GM12878 (cell line): Measurements from ENCODE around the gene CXCR6. TPM values are rescaled to one million over a fixed set of nuclear protein-coding genes. Genes with fewer than 3 reads are reported as not detected.

Source experiments
- ATAC-seq: fragments of 200-7000 bp; cut with Tn5 transposase; 3 replicates; pipeline ENCODE4 v1.9.1; 2020; ENCODE audit warnings: mild to moderate bottlenecking, moderate library complexity
- BruUV-seq: library from RNA; stranded (reverse); fragments of 400-500 nt; replicated peaks from 2 replicates; lab custom pipeline; 2021; lab: Mats Ljungman, UMichigan
- CTCF ChIA-PET: fragments of 300-600 bp; sonication (Branson Sonifier 250); formaldehyde crosslinking; extraction: SDS; loops from one replicate; lab custom pipeline; 2021; ENCODE audit warnings: inconsistent platforms; lab: Yijun Ruan, JAX
- POLR2A ChIA-PET: fragments of 350-600 bp; formaldehyde crosslinking; extraction: SDS; loops from one replicate; lab custom pipeline; 2021; ENCODE audit warnings: inconsistent platforms; lab: Charles Lee
- RAD21 ChIA-PET: fragments of 300-600 bp; sonication (Branson Sonifier 250); formaldehyde crosslinking; loops from one replicate; lab custom pipeline; 2023; ENCODE audit warnings: antibody characterized with exemption; ENCODE audit not compliant: unreplicated experiment; lab: Charles Lee
- SMC1A ChIA-PET: fragments of 300-600 bp; sonication (Branson Sonifier 250); formaldehyde crosslinking; loops from one replicate; lab custom pipeline; 2023; ENCODE audit not compliant: unreplicated experiment, uncharacterized antibody; lab: Charles Lee
- DNase-seq: peaks from one replicate; pipeline ENCODE4 v3.0.0-alpha.2; 2011; ENCODE audit warnings: low read depth, low spot score
- FAIRE-seq: peaks from 3 replicates; lab custom pipeline; 2011; peaks lifted over from hg19 to GRCh38; lab: Jason Lieb, UNC
- H2AFZ ChIP-seq: 2 replicates; pipeline ENCODE4 v1.6.0; 2011; ENCODE audit warnings: low read depth, low read length, control low read depth; ENCODE audit not compliant: control insufficient read depth
- H3K27ac ChIP-seq: 2 replicates; pipeline ENCODE4 v1.5.1; 2011; ENCODE audit warnings: control low read depth; ENCODE audit not compliant: control insufficient read depth, insufficient read depth
- H3K27me3 ChIP-seq, 2 experiments: replicated peaks in 1 of 2; 2 replicates each; pipeline versions ENCODE4 v1.6.0 to v1.6.1; 2011; ENCODE audit warnings: low read length in 1 of 2; ENCODE audit not compliant: control insufficient read depth in 2 of 2, insufficient read depth in 2 of 2
- H3K36me3 ChIP-seq, 2 experiments: 2 replicates each; pipeline ENCODE4 v1.5.1; 2011; ENCODE audit warnings: low read length in 1 of 2; ENCODE audit not compliant: control insufficient read depth in 2 of 2, insufficient read depth in 2 of 2
- H3K4me1 ChIP-seq: 2 replicates; pipeline ENCODE4 v1.6.1; 2011; ENCODE audit warnings: mild to moderate bottlenecking, low read length, moderate library complexity, mixed read lengths; ENCODE audit not compliant: control insufficient read depth, insufficient read depth
- H3K4me2 ChIP-seq: 2 replicates; pipeline ENCODE4 v1.6.0; 2011; ENCODE audit warnings: control low read depth; ENCODE audit not compliant: control insufficient read depth, insufficient read depth
- H3K4me3 ChIP-seq: fragments of 200-600 bp; sonication (generic); 2 replicates; pipeline ENCODE4 v1.5.1; 2016
- H3K79me2 ChIP-seq: 2 replicates; pipeline ENCODE4 v1.6.0; 2011; ENCODE audit warnings: low read length; ENCODE audit not compliant: control insufficient read depth, insufficient read depth
- H3K9ac ChIP-seq: 2 replicates; pipeline ENCODE4 v1.8.0; 2011; ENCODE audit warnings: low read length, control low read depth, mixed read lengths; ENCODE audit not compliant: control insufficient read depth, insufficient read depth
- H3K9me3 ChIP-seq: replicated peaks from 3 replicates; pipeline ENCODE4 v1.5.1; 2011; ENCODE audit warnings: mild to moderate bottlenecking, low read length; ENCODE audit not compliant: control insufficient read depth, insufficient read depth
- H4K20me1 ChIP-seq: 2 replicates; pipeline ENCODE4 v1.6.0; 2011; ENCODE audit not compliant: control insufficient read depth, insufficient read depth
- CHD4 ChIP-seq: fragments of 200-600 bp; sonication (generic); IDR thresholded peaks from 2 replicates; pipeline ENCODE4 v1.6.1; 2016; ENCODE audit warnings: mild to moderate bottlenecking
- EZH2 ChIP-seq: IDR thresholded peaks from 2 replicates; pipeline ENCODE4 v1.6.1; 2012; ENCODE audit warnings: low read depth, mild to moderate bottlenecking, control low read depth, inconsistent platforms, low read length, borderline replicate concordance; ENCODE audit not compliant: control insufficient read depth
- HDGF ChIP-seq: fragments of 450-650 bp; IDR thresholded peaks from 2 replicates; pipeline ENCODE4 v1.6.1; 2016; ENCODE audit warnings: antibody characterized with exemption
- IKZF1 ChIP-seq: fragments of 450-650 bp; conservative IDR thresholded peaks from 2 replicates; pipeline ENCODE4 v1.6.1; 2017; ENCODE audit warnings: antibody characterized with exemption, mild to moderate bottlenecking
- JUND ChIP-seq: IDR thresholded peaks from 2 replicates; pipeline ENCODE4 v1.6.1; 2012; ENCODE audit warnings: low read depth, mild to moderate bottlenecking, low read length, improper control_type of control experiment, moderate library complexity
- PML ChIP-seq: IDR thresholded peaks from 2 replicates; pipeline ENCODE4 v1.6.1; 2012; ENCODE audit warnings: low read length, inconsistent platforms
- POLR2A ChIP-seq: IDR thresholded peaks from 2 replicates; pipeline ENCODE4 v1.6.1; 2011; ENCODE audit warnings: low read depth, mild to moderate bottlenecking, low read length
- POLR2AphosphoS5 ChIP-seq: IDR thresholded peaks from 2 replicates; pipeline ENCODE4 v1.6.1; 2011; ENCODE audit warnings: mild to moderate bottlenecking, low read length, inconsistent platforms
- RCOR1 ChIP-seq: conservative IDR thresholded peaks from 2 replicates; pipeline ENCODE4 v1.6.1; 2012; ENCODE audit warnings: low read depth, low read length, improper control_type of control experiment
- SIN3A ChIP-seq: IDR thresholded peaks from 2 replicates; pipeline ENCODE4 v1.6.1; 2012; ENCODE audit warnings: low read depth, low read length, improper control_type of control experiment
- SREBF2 ChIP-seq: IDR thresholded peaks from 2 replicates; pipeline ENCODE4 v1.6.1; 2012; ENCODE audit warnings: mild to moderate bottlenecking, low read length
- STAT1 ChIP-seq: fragments of 450-650 bp; conservative IDR thresholded peaks from 2 replicates; pipeline ENCODE4 v1.6.1; 2014; ENCODE audit warnings: antibody characterized with exemption, mild to moderate bottlenecking
- ZBED1 ChIP-seq: IDR thresholded peaks from 2 replicates; pipeline ENCODE4 v1.6.1; 2016; ENCODE audit warnings: borderline replicate concordance
- WGBS: methylation state at CpG from one replicate; pipeline ENCODE4 v1.1.6; 2016; ENCODE audit warnings: low lambda C conversion rate; ENCODE audit not compliant: insufficient replicate concordance, insufficient coverage; ENCODE audit errors: missing lambda C conversion rate; 5-methylcytosine and 5-hydroxymethylcytosine counted together
- in situ Hi-C: fragments of 300-500 bp; cut with MboI; formaldehyde crosslinking; loops from 9 replicates; pipeline ENCODE4 v1.14.3; 2018; ENCODE audit warnings: mixed read lengths
- intact Hi-C: fragments of 100-400 bp; cut with micrococcal nuclease; formaldehyde crosslinking; loops from one replicate; pipeline ENCODE4 v1.14.2; 2022; ENCODE audit not compliant: unreplicated experiment
- polyA plus RNA-seq, 11 experiments: library from polyadenylated mRNA; depleted of rRNA in 4 of 11; unstranded in 6 of 11; stranded (reverse) in 5 of 11; fragments of >200 nt; fragmentation: Nextera tagmentation in 4 of 11; fragmentation: Illumina TruSeq in 1 of 11; extraction: Ambion mirVana in 4 of 11; extraction: Trizol in 1 of 11; gene quantifications; 1 replicate in 1 of 11; 2 replicates in 10 of 11; pipeline versions ENCODE4 v1.2.1 to v1.2.3, GENCODE V29; 2011 to 2016; ENCODE audit warnings: inconsistent platforms in 2 of 11, missing spikeins in 2 of 11, low read depth in 1 of 11
- total RNA-seq, 4 experiments: library from RNA; depleted of rRNA in 3 of 4; stranded (reverse); fragments of >200 nt in 3 of 4; fragmentation: Illumina TruSeq in 1 of 4; extraction: Trizol in 1 of 4; gene quantifications; 2 replicates each; pipeline versions ENCODE4 v1.2.1 to v1.2.3, GENCODE V29; 2013 to 2021
- TF ChIP-seq, protein P1 (sequence below): fragments of 450-650 bp; IDR thresholded peaks from 2 replicates; pipeline ENCODE4 v1.6.1; 2016; ENCODE audit warnings: mild to moderate bottlenecking
- TF ChIP-seq, protein P2 (sequence below), 3 experiments: IDR thresholded peaks in 2 of 3; conservative IDR thresholded peaks in 1 of 3; 2 replicates each; pipeline ENCODE4 v1.5.1; 2011; ENCODE audit warnings: low read depth in 3 of 3, low read length in 3 of 3, mild to moderate bottlenecking in 3 of 3, control low read depth in 2 of 3, moderate library complexity in 2 of 3, inconsistent platforms in 1 of 3, mixed read lengths in 1 of 3; ENCODE audit not compliant: control insufficient read depth in 2 of 3, insufficient read depth in 1 of 3; ENCODE audit errors: extremely low read depth in 1 of 3
- TF ChIP-seq, protein P3 (sequence below): fragments of 450-650 bp; IDR thresholded peaks from 2 replicates; pipeline ENCODE4 v1.6.1; 2017; ENCODE audit warnings: antibody characterized with exemption, mild to moderate bottlenecking, moderate library complexity
- TF ChIP-seq, protein P4 (sequence below): IDR thresholded peaks from 2 replicates; pipeline ENCODE4 v1.6.1; 2012; ENCODE audit warnings: low read length, inconsistent platforms

The CXCR6 gene
- total and polyA plus RNA-seq, 10 of the 15 experiments (the other 5 are each of a cell fraction or from before 2014, with no cell fraction given), result 0.04 to 0.20 (median 0.12) TPM; not detected in 5

- Histone ChIP-seq H3K9ac (no peak overlapping the region), H3K4me1 (peaks cover 29% of the 10 kb centered on the region), H3K9me3 (no peaks in the 10 kb centered on the region; the same call in 2 of the 3 replicates), H3K27me3 (no peaks in the 10 kb centered on the region; a peak in 1 of 4 replicates), H3K4me2 (no peak overlapping the region), H3K36me3 (peaks cover 0 to 6% of the 10 kb centered on the region in 2 experiments; a peak in 2 of 4 replicates), H3K27ac (no peak overlapping the region), H3K79me2 (no peaks in the 10 kb centered on the region), H3K4me3 (no peak overlapping the region), H2AFZ (no peak overlapping the region), H4K20me1 (no peaks in the 10 kb centered on the region)
- ATAC-seq (no peak), DNase-seq (no peak), FAIRE-seq (no peak)
- SMC1A ChIA-PET, result interaction anchor here (0.6 to 2.8 kb wide), 8 partner anchors 8 to 502 kb away, joined by 3 to 10 read pairs (median 4); no protein-coding TSS in a partner anchor
- intact Hi-C loops, result no loop called here
- CTCF ChIA-PET, result interaction anchor here (0.8 to 1.5 kb wide), 5 partner anchors 10 to 161 kb away, joined by 3 to 4 read pairs (median 3); no protein-coding TSS in a partner anchor
- RAD21 ChIA-PET, result interaction anchor here (0.6 to 11.1 kb wide), 6 partner anchors 11 to 54 kb away, joined by 3 to 169 read pairs (median 5); no protein-coding TSS in a partner anchor
- WGBS, result 97% methylated on average over 6 of the region's 6 CpGs
- in situ Hi-C loops, result no loop called here
- POLR2A ChIA-PET, result interaction anchor here (0.6 to 3.5 kb wide), 2 partner anchors 52 to 55 kb away, joined by 3 to 23 read pairs; no protein-coding TSS in a partner anchor
- BruUV-seq, result no TSS peak
- TF ChIP-seq, protein P1, sequence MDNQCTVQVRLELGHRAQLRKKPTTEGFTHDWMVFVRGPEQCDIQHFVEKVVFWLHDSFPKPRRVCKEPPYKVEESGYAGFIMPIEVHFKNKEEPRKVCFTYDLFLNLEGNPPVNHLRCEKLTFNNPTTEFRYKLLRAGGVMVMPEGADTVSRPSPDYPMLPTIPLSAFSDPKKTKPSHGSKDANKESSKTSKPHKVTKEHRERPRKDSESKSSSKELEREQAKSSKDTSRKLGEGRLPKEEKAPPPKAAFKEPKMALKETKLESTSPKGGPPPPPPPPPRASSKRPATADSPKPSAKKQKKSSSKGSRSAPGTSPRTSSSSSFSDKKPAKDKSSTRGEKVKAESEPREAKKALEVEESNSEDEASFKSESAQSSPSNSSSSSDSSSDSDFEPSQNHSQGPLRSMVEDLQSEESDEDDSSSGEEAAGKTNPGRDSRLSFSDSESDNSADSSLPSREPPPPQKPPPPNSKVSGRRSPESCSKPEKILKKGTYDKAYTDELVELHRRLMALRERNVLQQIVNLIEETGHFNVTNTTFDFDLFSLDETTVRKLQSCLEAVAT, result no peak
- TF ChIP-seq JUND, result no peak
- no peak for TF ChIP-seq IKZF1
- TF ChIP-seq, protein P2, sequence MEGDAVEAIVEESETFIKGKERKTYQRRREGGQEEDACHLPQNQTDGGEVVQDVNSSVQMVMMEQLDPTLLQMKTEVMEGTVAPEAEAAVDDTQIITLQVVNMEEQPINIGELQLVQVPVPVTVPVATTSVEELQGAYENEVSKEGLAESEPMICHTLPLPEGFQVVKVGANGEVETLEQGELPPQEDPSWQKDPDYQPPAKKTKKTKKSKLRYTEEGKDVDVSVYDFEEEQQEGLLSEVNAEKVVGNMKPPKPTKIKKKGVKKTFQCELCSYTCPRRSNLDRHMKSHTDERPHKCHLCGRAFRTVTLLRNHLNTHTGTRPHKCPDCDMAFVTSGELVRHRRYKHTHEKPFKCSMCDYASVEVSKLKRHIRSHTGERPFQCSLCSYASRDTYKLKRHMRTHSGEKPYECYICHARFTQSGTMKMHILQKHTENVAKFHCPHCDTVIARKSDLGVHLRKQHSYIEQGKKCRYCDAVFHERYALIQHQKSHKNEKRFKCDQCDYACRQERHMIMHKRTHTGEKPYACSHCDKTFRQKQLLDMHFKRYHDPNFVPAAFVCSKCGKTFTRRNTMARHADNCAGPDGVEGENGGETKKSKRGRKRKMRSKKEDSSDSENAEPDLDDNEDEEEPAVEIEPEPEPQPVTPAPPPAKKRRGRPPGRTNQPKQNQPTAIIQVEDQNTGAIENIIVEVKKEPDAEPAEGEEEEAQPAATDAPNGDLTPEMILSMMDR (IDR thresholded peaks at IDR 0.05 in 2 of 3, conservative IDR thresholded peaks at IDR 0.05 in 1 of 3; ENCODE audit: control insufficient read depth in 2 of 3, extremely low read depth in 1 of 3, insufficient read depth in 1 of 3, low read depth in 3 of 3, low read length in 3 of 3), result no peak
- no peak for TF ChIP-seq POLR2AphosphoS5
- TF ChIP-seq, protein P3, sequence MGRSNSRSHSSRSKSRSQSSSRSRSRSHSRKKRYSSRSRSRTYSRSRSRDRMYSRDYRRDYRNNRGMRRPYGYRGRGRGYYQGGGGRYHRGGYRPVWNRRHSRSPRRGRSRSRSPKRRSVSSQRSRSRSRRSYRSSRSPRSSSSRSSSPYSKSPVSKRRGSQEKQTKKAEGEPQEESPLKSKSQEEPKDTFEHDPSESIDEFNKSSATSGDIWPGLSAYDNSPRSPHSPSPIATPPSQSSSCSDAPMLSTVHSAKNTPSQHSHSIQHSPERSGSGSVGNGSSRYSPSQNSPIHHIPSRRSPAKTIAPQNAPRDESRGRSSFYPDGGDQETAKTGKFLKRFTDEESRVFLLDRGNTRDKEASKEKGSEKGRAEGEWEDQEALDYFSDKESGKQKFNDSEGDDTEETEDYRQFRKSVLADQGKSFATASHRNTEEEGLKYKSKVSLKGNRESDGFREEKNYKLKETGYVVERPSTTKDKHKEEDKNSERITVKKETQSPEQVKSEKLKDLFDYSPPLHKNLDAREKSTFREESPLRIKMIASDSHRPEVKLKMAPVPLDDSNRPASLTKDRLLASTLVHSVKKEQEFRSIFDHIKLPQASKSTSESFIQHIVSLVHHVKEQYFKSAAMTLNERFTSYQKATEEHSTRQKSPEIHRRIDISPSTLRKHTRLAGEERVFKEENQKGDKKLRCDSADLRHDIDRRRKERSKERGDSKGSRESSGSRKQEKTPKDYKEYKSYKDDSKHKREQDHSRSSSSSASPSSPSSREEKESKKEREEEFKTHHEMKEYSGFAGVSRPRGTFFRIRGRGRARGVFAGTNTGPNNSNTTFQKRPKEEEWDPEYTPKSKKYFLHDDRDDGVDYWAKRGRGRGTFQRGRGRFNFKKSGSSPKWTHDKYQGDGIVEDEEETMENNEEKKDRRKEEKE, result no peak
- TF ChIP-seq STAT1, result no peak
- no peak for TF ChIP-seq PML
- TF ChIP-seq POLR2A, result no peak
- TF ChIP-seq SIN3A, result no peak
- TF ChIP-seq CHD4, result no peak
- TF ChIP-seq, protein P4, sequence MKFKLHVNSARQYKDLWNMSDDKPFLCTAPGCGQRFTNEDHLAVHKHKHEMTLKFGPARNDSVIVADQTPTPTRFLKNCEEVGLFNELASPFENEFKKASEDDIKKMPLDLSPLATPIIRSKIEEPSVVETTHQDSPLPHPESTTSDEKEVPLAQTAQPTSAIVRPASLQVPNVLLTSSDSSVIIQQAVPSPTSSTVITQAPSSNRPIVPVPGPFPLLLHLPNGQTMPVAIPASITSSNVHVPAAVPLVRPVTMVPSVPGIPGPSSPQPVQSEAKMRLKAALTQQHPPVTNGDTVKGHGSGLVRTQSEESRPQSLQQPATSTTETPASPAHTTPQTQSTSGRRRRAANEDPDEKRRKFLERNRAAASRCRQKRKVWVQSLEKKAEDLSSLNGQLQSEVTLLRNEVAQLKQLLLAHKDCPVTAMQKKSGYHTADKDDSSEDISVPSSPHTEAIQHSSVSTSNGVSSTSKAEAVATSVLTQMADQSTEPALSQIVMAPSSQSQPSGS, result no peak
- no peak for TF ChIP-seq RCOR1
- TF ChIP-seq EZH2, result no peak
- TF ChIP-seq HDGF, result no peak
- no peak for TF ChIP-seq SREBF2
- no peak for TF ChIP-seq ZBED1
These were observed 25.9 kb upstream of the CXCR6 start for GRCh38 chr3:45917146-45917898.
